GM19328 (cell line): ENCODE results near the gene ZP3.
"Not testable (repeated sequence)": the region's sequence is repeated elsewhere in the genome, so short reads cannot be mapped to it uniquely, and the experiment has no call there.

ENCODE experiments used
- ATAC-seq: cut with Tn5 transposase; IDR thresholded peaks from one replicate; pipeline ENCODE4 v1.9.1; 2021; ENCODE audit warnings: mild to moderate bottlenecking, moderate library complexity; ENCODE audit not compliant: unreplicated experiment

Gene ZP3

DNA sequence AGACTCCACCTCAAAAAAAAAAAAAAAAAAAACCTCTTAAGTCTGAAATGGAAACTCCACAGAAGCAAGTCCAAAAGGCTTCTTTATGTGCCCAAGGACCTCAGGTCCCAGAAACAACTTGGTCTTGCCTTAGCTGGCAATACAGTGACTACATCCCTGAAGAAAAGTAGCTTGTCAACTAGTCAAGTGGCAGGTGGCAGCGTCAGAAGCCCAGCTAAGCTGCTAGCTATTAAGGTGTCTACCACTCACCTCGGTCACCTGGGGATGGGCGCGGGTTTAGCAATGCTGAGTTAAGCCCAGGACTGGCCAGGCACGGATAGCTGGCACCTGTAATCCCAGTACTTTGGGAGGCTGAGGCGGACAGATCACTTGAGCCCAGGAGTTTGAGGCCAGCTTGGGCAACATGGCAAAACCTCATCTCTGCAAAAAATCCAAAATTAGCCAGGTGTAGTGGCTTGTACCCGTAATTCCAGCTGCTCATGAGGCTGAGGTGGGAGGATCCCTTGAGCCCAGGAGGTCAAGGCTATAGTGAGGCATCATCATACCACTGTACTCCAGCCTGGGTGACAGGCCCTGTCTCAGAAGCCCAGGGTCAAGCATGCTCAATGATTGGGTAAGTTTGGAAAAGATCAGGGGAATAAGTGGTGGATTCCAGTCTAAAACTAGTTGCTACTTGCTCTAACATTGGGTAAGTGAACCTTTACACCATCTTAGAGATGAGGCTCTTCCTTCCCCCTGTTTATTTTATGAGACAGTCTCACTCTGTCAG, 14.6 kb downstream of the ZP3 start:
- not testable (repeated sequence) for ATAC-seq

DNA sequence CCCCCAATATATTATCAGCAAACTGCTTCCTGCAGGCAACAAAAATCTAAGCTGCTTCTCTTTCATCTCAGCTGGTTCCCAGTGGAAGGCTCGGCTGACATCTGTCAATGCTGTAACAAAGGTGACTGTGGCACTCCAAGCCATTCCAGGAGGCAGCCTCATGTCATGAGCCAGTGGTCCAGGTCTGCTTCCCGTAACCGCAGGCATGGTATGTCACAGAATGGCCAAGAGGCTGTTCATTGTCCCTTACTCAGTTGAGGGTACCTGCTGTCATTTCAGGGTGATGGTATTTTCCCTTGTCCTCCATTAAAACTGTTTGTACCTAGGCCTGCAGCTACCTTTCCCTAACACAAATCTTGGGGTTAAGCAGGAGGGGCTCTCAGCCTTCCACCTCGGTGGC, 15.7 kb downstream of the ZP3 start:
- not testable (repeated sequence) for ATAC-seq

DNA sequence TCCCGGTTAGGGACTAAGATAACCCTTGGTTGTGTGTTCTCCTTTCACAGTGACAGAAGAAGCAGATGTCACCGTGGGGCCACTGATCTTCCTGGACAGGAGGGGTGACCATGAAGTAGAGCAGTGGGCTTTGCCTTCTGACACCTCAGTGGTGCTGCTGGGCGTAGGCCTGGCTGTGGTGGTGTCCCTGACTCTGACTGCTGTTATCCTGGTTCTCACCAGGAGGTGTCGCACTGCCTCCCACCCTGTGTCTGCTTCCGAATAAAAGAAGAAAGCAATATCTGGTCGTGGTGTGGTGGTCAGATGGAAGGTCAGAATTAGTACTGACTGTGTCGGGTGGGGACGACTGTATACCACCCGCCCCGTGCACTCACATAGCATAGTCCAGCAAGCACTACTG, 17.0 kb downstream of the ZP3 start:
- not testable (repeated sequence) for ATAC-seq

DNA sequence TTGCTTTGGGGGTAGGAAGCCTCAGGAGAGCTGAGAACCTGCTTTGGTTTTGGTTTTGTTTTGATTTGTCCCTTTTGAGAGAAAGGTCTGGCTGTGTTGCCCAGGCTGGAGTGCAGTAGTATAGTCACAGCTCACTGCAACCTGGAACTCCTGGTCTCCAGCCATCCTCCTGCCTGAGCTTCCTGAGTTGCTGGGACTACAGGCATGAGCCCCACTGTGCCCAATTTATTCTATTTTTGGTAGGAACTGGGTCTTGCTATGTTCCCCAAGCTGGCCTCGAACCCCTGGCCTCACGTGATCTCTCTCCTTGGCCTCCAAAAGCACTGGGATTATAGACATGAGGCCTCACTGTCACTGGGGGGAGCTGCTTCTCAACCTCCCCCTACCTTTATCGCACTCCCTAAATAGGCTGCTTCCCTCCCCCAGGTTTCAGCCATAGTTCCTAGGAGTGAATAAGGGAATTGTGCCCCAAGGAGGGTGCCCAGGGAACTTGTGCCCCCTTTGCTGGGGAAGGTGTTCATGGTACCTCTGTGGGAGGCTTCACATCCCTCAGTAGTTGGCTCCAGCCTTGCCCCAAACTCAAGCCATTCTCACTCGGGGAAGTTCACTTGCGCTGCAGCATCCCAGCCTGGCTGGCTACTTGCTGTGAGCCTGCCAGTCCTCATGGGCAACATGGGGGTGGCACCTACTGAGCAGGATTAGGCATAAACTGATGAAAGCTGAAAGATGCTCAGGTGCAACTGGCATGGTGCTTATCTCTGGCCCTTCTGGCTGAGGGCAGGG, 18.1 kb downstream of the ZP3 start:
- ATAC-seq, result not testable (repeated sequence)

- not testable (repeated sequence) for ATAC-seq
Measured at GRCh38 chr7:76443846-76444245, 19.1 kb downstream of the ZP3 start.

- peak; percentile 70 for ATAC-seq
Measured at GRCh38 chr7:76445577-76446008, 20.8 kb downstream of the ZP3 start.

GRCh38 chr7:76457017-76457416, 32.3 kb downstream of the ZP3 start:
- not testable (repeated sequence) for ATAC-seq

DNA sequence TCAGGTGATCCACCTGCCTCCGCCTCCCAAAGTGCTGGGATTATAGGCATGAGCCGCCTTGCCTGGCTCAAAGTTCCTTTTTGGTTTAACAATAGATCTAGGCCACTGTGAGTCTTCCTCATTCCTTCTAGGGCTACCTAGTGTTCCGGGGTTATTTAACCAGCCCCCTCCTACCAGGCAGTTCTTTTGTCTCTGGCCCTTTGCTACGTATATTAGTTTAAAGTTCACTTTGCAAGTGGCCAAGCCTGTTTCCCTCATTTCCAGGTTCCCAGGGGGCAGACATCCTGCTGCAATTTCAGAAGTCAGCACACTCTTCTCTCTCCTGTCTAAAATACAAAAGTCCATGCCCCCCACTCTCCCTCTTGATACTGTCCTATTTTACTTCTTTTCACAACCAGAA, 33.8 kb downstream of the ZP3 start:
- not testable (repeated sequence) for ATAC-seq

DNA sequence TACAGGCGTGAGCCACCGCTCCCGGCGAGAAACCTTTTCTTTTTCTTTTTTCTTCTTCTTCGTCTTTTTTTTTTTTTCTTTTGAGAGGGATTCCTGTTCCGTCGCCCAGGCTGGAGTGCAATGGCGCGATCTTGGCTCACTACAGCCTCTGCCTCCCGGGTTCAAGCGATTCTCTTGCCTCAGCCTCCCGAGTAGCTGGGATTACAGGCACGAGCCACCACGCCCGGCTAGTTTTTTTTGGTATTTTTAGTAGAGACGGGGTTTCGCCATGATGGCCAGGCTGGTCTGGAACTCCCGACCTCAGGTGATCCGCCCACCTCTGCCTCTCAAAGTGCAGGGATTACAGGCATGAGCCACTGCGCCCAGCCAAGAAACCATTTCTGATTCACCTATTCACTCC, 36.0 kb downstream of the ZP3 start:
- not testable (repeated sequence) for ATAC-seq

- peak; percentile 98 for ATAC-seq
Measured at GRCh38 chr7:76461464-76462101, 36.8 kb downstream of the ZP3 start, which contains the start of gene DTX2. TSS of gene DTX2 (plus strand) at chr7:76461709. CDS start at chr7:76480510, 18,801 bp downstream.

DNA sequence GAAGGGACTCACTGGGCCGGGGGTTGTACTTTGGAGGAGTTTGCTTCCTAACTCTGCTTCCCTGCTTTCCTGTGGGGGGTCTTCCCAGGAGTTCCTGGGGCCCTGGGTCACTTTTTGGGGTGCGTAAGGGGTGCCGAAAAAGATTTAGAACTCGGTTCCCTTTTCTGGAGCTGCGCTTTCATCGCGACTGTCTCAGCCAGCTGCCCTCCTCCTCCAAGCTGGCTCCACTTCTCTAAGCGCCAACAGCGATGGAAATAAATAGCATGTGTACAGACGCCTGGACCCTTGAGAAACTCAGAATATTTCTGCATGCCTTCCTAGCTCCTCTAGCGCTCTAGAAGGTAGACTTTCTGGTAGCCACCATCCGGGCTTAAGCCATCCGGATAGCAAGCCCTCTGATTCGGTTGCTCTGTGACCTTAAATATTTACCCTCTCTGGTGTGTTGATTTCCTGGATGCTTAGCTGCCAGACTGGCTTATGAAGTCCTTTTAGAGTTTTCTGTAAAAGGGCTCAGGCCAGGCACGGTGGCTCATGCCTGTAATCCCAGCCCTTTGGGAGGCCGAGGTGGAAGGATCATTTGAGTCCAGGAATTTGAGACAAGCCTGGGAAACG, 37.6 kb downstream of the ZP3 start:
- ATAC-seq, result not testable (repeated sequence)

GRCh38 chr7:76464959-76465358, 40.2 kb downstream of the ZP3 start:
- not testable (repeated sequence) for ATAC-seq

DNA sequence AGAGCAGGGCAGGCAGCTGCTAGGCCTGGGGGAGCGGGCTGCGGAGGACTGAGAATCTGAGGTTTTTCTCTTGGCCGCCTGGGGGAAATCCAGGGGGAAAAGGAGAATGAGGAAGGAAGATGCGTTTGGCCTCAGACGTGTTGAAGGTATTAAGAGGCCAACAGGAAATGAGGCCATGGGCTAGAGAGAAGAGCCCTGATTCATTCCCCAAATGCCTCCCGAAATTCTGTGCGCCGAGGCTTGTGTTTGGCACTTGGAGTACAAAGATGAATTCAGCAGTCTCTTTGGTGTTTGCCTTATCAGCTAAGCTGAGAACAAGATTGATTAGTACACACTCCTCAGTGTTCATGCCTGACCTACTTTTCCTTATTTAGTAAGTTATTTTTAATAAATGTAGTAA, 41.2 kb downstream of the ZP3 start:
- ATAC-seq, result not testable (repeated sequence)

DNA sequence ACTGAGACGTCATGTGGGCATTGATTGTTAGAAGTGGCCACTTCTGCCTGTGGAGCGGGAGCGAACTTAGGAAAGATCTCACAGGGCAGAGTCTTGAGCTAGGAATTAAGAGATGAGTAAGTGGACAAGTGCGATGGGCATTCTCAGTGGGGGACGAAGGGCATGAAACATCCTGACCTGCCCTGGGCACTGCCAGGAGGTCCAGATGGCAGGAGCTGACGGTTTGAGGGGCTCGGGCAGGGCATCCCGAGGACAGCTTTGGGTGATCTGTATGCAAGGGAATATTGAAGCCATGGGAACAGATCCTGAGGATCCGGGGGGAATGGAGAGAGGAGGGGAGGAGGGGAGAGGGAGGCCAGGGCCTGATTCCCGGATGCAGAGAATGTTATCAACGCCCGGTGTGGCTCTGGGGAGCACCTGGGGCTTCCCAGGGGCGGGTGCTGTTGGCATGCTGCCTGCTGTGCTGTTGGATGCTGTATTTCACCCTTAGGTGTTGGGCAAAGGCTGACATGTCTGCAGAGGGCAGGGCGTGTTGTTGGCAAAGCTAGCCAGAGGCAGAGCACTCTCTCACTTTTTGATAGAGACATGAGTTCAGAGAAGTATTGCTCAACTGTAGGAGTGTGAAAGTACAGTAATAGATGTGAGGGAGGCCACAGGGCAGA, 43.1 kb downstream of the ZP3 start:
- not testable (repeated sequence) for ATAC-seq

- ATAC-seq, result not testable (repeated sequence)
Measured at GRCh38 chr7:76471556-76472221, 46.9 kb downstream of the ZP3 start.

DNA sequence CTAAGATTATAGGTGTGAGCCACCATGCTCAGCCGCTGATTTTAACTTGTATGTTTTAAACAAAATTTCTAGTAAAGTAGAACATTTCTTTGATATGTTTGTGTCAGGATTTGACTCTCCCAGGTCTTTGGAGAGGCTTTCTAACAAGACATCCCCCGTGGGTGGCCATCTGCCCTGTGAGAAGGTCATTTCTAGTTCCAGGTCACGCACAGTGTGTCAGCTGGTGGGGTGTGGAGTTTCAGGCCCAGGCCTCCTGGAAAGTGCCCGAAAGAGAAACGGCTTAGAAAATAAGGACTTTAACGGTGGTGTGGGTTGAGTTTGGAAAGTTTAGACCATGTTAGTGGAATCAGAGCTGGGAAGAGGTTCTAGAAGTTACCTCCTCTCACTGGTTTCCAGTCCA, 48.3 kb downstream of the ZP3 start:
- not testable (repeated sequence) for ATAC-seq

- ATAC-seq, result not testable (repeated sequence)
Measured at GRCh38 chr7:76476280-76476679, 51.5 kb downstream of the ZP3 start.

- not testable (repeated sequence) for ATAC-seq
Measured at GRCh38 chr7:76476742-76477474, 52.2 kb downstream of the ZP3 start.

DNA sequence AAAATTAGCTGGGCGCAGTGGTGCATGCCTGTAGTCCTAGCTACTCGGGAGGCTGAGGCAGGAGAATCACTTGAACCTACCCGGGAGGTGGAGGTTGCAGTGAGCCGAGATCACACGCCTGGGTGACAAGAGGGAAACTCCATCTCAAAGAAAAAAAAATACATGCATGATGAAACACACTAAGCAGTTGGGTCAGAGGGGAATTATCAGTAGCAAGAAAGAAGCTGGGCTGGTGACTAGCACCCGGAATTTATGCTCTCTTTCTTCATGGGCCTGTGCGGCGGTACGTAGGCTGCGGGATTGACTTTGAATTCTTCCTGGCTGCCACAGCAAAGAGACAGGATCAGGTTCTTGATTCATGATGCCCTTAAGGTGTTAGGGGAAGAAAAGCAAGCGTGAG, 54.9 kb downstream of the ZP3 start:
- ATAC-seq, result not testable (repeated sequence)
